A549 (cell line): ENCODE results near the gene ANKS1B.

Source experiments
- CBX2 ChIP-seq: fragments of 200-600 bp; sonication (generic); IDR thresholded peaks from 2 replicates; pipeline ENCODE4 v1.6.1; 2016; ENCODE audit warnings: low read depth, mild to moderate bottlenecking, borderline replicate concordance
- HOXA7 ChIP-seq: fragments of 250-450 bp; sonication (Bioruptor Pico); IDR thresholded peaks from 2 replicates; pipeline ENCODE4 v1.5.0; 2020; ENCODE audit warnings: mild to moderate bottlenecking, moderate library complexity
- POLR2A ChIP-seq: IDR thresholded peaks from 2 replicates; pipeline ENCODE4 v1.6.1; 2012; ENCODE audit warnings: mild to moderate bottlenecking, low read length
- TF ChIP-seq, protein P1 (sequence below): fragments of >200 bp; sonication (Bioruptor Twin); formaldehyde crosslinking; IDR thresholded peaks from 3 replicates; pipeline ENCODE4 v1.5.1; 2016

DNA sequence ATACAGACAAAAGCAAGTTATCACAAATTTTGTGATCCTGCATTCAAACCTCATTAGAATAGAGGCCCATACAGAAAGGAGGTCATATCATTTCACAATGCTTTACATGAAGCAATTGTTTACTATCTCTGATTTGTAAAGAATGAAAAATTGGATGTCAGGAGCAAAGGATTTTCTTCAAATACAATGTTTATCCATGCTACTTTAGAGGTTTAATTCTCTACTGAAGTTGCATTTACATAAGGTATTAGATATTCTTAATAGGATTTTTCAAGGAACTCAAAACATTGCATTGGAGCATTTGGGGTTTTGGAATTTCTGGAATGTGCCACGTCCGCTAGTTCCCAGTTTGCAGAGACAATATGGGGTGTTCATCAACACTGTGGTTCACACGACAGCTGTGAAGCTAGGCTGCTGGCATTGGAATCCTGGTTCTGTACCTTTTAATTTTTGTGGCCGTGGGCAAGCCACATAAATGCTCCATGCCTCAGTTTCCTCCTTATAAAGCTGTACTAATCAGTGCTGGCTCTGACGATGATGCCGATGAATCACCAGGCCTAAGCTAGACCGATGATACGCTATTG lies 1164.8 kb downstream of the ANKS1B start:
- no peak for TF ChIP-seq CBX2
- TF ChIP-seq, protein P1, sequence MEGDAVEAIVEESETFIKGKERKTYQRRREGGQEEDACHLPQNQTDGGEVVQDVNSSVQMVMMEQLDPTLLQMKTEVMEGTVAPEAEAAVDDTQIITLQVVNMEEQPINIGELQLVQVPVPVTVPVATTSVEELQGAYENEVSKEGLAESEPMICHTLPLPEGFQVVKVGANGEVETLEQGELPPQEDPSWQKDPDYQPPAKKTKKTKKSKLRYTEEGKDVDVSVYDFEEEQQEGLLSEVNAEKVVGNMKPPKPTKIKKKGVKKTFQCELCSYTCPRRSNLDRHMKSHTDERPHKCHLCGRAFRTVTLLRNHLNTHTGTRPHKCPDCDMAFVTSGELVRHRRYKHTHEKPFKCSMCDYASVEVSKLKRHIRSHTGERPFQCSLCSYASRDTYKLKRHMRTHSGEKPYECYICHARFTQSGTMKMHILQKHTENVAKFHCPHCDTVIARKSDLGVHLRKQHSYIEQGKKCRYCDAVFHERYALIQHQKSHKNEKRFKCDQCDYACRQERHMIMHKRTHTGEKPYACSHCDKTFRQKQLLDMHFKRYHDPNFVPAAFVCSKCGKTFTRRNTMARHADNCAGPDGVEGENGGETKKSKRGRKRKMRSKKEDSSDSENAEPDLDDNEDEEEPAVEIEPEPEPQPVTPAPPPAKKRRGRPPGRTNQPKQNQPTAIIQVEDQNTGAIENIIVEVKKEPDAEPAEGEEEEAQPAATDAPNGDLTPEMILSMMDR, result no peak
- TF ChIP-seq POLR2A, result no peak
- no peak for TF ChIP-seq HOXA7 (CRISPR knock-in tag)
